GM18502 (cell line): ENCODE results near the gene TMEM255B.

Experiments
- ATAC-seq: cut with Tn5 transposase; IDR thresholded peaks from one replicate; pipeline ENCODE4 v1.9.1; 2021; ENCODE audit warnings: mild to moderate bottlenecking; ENCODE audit not compliant: unreplicated experiment, poor library complexity

Gene TMEM255B

DNA sequence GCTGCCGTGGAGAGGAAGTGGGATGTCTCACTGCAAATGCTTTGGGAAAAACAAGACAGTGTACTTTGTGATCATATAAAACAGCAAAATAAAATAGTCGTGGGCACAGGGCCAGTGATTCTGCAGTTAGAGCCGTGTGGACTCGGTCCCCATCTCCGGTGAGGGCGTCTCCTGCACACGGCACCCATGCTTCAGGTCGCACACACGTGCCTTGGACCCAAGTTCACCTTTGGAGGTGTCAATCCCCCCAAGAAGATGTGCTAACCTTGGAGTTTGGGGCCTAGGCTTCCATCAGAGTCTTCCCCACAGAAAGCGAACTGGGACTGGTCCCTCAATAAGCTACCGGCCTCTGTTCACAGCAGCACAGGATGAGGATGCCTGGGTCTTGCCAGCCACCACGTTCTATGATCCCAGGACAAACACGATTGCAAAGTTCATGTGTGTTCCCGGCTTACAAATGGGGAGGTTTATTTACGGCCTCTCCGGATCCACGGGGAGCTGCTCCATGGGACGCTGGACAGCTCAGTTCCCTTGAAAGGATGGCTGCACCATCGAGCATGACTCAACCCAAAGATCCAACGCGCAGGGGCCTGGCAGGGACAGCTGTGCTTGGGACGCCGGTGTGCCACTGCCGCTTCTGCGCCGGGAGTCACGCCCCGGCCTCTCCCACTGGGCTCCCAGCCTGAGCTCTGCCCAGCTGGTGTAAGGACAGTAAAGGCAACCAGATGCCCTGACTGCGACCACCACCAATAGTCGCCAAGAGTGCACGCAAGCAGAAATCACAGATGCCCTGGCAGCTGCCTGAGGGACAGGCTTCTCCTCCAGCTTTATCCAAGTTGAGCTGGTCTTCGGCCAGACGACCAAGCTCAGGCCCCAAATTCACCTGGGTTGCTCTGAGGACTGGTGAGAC is 96.2 kb downstream of the TMEM255B start:
- ATAC-seq: no peak

DNA sequence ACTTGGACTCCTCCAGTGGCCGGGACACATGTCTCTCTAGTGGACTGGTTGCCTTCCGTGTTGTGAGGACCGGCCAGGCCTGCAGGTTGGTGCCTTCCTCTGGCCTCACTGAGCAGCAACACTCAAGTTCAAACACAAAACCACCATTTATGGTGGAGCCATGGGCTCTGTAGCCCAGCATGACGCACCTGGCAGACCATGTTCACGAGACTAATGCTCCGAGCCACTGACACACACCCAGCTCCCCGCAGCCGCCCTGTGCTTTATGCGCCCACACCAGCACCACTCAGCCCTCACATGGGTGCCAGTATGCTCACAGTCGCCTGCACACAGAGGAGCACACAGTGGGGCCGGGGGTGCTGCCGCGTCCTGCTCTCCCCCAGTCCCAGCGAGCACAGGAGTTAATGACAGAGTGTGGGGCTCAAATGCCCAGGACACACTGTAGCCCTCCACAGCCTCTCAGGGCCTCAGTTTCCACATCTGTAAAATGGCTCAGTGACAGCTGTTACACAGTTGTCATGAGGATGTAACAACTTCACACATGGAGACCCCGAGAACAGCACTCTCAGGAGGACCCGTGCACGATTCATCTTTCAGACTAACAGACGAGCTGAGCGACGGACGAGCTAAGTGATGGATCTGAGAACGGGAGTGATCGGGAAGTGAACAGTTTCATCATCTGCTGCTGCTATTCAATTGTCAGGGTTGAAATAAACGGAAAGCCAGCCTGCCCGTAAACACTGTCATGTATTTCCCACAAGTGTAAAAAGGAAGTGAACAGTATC is 97.1 kb downstream of the TMEM255B start:
- ATAC-seq: no peak

DNA sequence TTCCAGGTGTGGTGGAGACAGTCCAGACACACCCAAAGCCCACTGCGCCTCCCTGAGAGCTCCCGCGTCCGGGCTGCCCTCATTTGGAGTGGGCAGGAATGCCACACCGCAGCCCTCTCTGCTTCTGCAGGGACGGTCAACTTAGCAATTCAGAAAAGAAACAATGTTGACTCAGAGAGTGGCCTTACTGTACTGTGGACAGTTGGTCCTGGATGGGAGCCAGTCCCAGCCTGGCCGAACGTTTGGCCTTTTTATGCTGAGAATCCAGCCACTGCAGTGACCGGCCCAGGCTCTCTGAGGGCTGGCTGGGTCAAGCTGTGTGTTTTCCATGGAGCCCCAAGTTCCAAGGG is 97.7 kb downstream of the TMEM255B start:
- no peak for ATAC-seq

DNA sequence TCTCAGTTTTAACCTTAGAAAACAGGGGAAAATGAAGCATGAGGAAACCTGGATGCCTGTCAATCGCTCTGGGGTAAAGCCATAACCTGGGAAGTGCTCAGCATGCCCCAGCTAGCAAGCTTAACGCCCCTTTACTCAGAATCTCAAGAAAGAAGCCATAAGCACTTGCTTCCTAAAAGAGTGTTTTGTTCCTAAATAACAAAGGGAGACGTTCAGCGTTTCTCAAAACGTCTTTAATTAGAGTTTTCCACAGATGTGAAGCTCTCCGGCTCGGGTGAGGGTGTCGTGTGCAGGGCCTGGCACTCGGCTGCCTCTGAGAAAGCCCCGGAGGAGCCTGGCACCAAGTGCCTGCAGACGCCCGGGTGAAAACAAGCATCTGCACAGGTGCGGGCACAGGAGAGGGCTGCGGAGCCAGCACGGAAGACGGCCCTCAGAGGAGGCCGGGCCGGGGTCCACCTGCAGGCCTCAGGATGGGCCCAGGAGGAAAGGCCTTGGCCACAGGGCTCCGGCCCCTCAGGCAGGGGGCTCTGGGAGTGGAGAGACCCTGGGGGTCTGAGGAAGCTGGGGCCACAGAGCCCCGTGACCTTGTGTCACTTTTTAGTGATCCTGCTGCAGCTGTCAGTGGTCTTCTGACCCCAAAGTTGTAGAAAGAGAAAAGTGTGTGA is 98.6 kb downstream of the TMEM255B start:
- ATAC-seq: no peak

DNA sequence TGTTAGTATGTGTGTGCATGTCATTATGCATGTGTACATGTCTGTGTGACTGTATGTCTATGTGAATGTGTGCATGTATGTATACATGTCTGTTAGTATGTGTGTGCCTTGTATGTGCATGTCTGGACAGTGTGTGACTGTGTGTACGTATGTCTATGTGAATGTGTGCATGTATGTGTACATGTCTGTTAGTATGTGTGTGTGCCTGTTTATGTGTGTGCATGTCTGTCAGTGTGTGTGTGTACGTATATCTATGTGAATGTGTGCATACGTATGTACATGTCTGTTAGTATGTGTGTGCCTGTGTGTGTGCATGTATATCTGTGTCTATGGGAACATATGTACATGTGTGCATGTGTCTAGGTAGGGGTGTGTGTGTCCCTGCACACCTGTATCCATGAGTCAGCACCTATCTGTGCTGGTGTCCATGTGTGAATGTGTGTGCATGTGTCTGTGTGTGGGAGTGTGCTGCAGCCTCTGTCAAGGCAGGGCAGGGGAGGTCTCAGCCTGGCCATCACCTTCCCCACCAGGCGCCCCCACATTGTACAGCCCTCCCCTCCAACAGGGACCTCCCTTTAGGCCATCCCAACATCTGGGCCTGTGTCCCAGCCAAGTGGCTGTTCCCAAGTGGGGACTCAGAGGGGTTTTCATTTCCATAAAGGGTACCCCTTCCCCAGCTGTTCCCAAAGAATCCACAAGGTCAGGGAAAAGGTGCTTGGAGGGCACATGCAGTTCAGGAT is 100.5 kb downstream of the TMEM255B start:
- no peak for ATAC-seq

DNA sequence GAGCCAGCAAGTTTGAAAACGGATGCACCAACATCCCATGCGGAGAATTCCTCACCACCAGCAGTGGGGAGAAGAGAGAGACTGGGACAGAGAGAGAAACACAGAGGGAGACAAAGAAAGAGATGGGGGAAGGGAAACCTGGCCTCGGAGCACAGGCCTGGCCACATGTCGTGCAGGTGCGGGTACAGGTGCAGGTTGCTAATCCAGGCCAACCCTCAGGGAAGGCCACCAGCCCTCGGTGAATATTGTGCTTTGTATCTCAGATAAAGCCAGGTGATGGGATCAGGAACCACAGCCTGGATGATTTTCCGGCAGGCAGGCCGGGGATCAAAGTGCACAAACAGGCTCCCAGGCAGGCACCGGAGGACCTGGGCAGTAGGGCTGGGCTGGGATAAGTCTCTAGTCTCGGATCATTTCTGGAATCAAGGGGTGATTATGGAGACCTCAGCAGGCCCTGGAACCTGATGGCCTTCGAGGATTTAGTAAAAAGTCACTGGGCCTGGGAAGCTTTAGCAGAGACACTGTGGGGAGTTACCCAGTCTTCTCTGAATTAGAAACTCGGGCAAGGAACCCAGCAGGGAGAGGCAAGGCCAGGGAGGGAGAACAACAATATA is 101.1 kb downstream of the TMEM255B start:
- no peak for ATAC-seq

DNA sequence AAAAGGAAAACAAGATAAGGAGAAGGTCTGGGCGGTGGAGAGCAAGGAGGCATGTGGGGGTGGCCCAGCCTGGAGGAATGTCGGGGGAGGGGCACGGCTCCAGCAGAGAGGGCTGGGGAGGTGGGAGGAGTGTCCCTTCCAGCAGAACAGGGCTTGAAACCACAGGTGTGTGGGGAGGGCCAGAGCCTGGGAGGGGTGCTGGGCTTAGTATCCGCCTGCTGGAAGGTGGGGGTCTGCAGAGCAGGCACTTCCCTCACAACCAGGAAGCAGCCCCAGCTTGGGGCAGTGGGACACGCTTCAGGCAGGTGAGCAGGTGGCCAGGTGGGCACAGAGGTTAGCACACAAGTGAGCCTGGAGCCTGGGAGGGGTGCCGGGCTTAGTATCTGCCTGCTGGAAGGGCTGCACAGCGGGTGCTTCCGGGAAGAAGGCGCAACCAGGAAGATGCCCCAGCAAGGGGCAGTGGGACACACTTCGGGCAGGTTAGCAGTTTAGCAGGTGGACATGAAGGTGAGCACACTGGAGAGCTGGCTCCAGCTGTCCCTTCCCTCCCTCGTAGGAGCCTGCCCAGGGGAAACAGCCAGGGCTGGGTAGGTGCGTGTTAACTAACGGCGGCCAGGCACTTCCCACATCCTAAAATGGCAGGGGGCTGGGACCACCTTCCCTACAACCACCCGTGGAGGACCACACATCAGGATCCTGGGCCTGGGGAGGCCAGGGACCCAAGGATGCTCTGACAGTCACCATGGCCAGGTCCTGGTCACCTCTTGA is 101.8 kb downstream of the TMEM255B start:
- no peak for ATAC-seq

DNA sequence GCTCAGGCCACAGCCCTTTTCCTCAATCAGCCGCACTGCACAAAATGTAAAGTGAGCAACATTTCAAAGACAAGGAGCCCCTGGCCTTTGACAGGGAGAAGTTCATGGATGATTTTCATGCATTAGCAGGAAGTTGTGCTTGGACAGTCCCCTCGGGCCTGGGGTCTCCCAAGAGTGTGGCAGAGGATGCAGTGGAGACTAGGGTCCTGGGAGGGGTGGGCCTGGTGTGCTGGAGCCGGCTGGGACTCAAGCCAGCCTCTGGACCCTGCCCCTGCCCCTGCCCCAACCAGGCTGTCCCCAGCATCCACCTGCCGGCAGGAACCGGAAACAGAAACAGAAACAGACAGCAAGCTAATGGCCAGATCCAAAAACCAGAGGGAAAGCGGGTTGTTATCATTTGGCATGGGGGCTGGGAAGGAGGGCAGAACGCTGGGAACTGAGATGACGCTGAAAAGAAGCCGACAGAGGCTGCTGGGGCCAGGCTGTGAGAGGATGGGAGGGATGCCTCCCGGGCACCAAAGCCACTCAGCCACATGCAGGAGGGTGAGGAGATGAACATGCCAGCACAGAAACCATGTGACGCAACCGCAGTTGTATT is 102.5 kb downstream of the TMEM255B start:
- ATAC-seq: no peak

DNA sequence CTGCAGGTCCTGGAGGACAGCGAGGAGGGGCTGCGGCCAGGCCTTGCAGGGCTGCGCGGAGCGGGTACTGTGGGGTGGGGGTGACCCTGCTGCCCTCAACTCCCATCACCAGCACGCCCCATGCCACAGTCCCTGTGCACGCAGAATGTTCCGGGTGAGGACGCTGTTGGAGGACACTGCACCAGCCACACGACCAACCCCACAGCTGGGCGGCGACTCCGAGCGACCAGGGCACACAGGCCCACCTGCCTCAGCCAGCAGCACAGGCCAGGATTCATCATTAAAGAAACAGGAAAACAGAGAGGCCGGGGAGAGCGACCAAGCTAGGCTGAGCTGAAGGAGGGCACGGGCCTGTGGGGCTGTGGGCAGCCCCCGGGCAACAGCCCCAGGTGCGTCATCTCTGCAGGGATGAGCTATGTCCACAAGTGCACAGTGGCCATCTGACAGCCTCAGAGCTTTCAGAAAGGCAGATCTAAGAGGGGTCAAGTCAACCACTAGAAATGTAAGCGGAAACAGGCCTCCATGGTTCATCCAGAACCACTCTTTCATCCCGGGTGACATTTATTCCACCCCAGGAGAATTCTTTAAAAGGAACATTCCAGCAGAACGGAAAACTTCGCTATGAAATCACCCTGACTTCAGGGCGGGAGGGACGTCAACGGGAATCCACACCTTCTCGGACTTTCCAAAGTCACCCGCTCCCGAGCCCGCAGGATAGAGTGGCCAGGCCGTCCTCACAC is 103.3 kb downstream of the TMEM255B start:
- no peak for ATAC-seq

DNA sequence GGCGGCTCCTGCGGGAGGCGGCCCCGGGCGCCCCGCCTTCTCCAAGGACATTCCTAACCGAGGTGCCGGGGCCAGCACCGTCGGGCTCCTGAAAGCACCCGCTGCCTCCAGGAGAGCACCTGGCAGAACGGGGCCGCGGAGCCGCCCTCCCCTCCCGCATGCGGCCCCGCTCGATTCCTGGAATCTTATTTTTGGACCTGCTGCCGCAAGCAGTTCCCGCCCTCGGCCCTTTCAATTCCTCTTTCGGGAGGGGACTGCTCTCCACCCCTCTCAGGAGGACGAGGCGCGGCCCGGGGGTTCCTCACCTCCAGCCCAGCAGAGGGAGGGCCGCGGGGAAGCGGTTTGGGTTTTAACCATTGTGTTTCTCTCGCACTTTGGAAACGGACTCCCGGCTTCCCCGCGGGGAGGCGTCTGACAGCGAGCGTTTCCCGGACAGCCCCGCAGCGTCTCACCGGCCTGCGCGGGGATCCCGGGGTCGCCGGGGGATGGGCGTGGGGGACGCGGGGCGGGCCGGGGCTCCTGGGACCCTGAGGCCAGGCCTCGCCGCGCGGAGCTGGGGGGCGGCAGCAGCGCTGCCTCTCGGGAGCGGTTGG is 104.0 kb downstream of the TMEM255B start:
- ATAC-seq: peak; percentile 57

DNA sequence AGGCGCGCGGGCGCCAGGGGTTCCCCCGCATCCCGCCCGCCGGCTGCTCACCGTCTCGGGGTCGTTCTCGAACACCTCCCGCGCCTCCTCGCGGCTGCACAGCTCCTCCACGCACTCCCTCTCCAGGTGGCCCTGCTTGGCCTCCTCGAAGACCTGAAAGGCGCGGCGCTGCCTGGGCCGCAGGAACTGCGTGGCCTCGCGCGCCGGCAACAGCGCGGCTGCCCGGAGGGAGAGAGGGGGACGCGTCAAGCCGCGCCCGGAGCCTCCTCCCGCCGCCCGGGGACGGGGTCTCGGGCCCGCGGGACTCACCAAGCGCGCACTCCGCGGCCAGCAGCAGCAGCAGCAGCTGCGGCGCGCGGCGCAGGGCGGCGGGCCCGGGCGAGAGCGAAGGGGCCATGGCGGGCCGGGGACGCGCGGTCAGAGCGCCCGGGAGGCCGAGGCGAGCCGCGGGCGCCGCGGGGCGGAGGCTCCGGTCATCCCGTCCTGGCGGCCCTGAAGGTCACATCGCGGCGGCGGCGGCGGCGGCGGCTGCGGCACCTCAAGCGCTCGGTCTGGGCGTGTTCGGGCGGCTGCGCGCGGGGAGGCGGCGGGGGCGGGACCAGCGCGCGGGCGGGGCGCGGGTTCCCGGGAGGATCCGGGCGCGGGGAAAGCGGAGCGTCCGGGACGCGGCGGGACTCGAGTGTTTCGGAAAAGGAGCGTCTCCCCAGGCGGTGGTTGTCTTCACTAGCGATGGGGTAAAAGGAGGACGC is 104.7 kb downstream of the TMEM255B start, which contains the start of gene GAS6:
GAS6 (minus strand) TSS at position 553 of the 749 bp plus-strand sequence; CDS start at position 397, 156 bp downstream.
- ATAC-seq: peak; percentile 47

DNA sequence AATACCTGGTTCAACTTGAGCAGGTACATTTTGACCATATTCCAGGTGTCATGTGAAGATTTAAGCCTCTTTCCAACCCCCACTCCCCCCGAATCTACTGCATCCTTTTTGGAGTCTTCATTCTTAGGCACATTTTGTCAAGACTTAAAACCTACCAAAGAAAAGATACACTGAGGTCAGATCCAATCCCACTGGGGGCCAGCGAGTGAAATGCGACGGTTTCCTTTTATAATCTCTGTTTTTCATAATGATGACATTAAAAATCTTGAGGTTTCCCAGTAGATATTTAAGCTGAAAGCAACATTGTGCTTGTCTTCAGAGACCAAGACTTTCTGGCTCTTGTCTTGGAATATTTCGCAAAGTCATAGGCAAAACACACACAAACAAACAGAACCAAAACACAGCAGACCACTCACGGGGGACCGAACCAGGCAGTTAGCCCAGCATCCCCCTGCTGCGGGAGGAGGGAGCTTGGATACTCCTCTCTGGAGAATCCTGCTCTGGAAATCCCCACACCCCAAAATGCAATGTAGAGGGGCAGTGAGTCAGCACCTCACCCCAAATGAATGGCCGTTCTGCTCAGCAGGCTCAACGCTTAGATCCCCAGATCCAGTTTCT is 105.4 kb downstream of the TMEM255B start:
- ATAC-seq: no peak

DNA sequence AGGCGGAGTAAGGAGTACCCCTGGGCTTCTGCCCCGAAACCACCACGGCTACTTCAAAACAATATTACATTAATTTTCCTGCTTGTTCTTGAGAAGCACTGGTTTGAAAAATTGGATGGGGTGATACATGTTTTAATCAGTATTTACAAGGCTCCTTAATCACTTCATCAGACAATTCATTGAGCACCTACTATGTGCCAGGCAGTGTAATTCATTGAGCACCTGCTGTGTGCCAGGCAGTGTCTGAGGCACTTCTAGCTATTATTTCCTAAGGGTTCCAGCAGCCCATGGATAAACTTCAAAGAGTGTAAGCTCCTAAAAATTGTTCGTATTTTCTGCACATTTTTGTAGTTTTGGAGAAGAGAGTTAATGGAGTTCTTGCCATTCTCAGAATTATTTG is 106.4 kb downstream of the TMEM255B start:
- ATAC-seq: no peak
